GM23338 (cell line): ENCODE data around the gene RFX2.

Experiments
- CREB1 ChIP-seq: fragments of 250-450 bp; sonication (Bioruptor Pico); IDR thresholded peaks from 2 replicates; pipeline ENCODE4 v1.5.0; 2020; ENCODE audit warnings: low read depth, mild to moderate bottlenecking, moderate library complexity
- CTCF ChIP-seq, 2 experiments: fragments of 200-600 bp in 1 of 2; sonication (generic) in 1 of 2; conservative IDR thresholded peaks; 2 replicates each; pipeline versions ENCODE4 v1.5.1 to v1.6.1; 2016 to 2017; ENCODE audit warnings: antibody characterized with exemption in 2 of 2, low read depth in 2 of 2, mild to moderate bottlenecking in 2 of 2, moderate library complexity in 1 of 2
- EZH2 ChIP-seq: fragments of 200-600 bp; sonication (generic); IDR thresholded peaks from one replicate; pipeline ENCODE4 v1.8.0; 2017; ENCODE audit warnings: antibody characterized with exemption, mild to moderate bottlenecking, low read depth; ENCODE audit not compliant: unreplicated experiment
- EZH2phosphoT487 ChIP-seq: fragments of 200-600 bp; sonication (generic); IDR thresholded peaks from one replicate; pipeline ENCODE4 v1.8.1; 2018; ENCODE audit warnings: antibody characterized with exemption; ENCODE audit not compliant: unreplicated experiment
- NANOG ChIP-seq: IDR thresholded peaks from 2 replicates; pipeline ENCODE4 v1.6.1; 2016; ENCODE audit warnings: antibody characterized with exemption, borderline replicate concordance
- POLR2AphosphoS5 ChIP-seq: IDR thresholded peaks from 2 replicates; pipeline ENCODE4 v1.6.1; 2016; ENCODE audit warnings: antibody characterized with exemption, low read depth
- ZNF114 ChIP-seq: fragments of 250-450 bp; sonication (Bioruptor Pico); IDR thresholded peaks from 2 replicates; pipeline ENCODE4 v1.5.0; 2020; ENCODE audit warnings: mild to moderate bottlenecking, moderate library complexity

DNA sequence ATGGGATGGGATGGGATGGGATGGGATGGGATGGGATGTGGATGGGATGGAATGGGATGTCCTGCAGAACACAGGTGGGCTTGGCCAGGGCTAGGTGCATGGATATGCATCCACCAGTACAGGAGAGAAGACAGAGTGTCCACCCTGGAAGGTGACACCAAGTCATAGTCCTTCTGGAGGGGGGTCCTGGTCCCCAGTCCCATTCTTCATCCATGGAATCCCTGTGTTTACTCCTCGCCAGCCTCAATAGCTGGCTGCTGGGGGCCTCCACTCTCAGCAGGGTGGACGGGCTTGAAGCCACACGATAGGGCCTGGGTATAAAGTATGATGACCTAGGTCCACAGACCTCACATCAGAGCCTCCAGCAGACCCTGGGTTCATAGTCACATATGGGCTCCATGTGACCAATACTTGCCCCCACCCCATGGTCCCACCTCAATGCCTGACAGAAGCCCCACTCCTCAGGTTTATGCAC is 40.1 kb downstream of the RFX2 start:
- TF ChIP-seq CTCF (conservative IDR thresholded peaks at IDR 0.05; ENCODE audit: low read depth in 2 of 2) (no peak), EZH2 (no peak), CREB1 (CRISPR knock-in tag) (no peak), EZH2phosphoT487 (no peak), ZNF114 (CRISPR knock-in tag) (no peak), POLR2AphosphoS5 (no peak), NANOG (no peak)
